HCT116 (cell line): Measurements from ENCODE around the gene UPK2. TPM values are rescaled to one million over a fixed set of nuclear protein-coding genes. Genes with fewer than 3 reads are reported as not detected.
"Not testable (repeated sequence)": the region's sequence is repeated elsewhere in the genome, so short reads cannot be mapped to it uniquely, and the experiment has no call there.

ENCODE experiments used
- ATAC-seq: fragments of 200-7000 bp; cut with Tn5 transposase; 2 replicates; pipeline ENCODE4 v1.9.1; 2020; ENCODE audit warnings: mild to moderate bottlenecking, moderate library complexity
- BruUV-seq: library from RNA; stranded (reverse); fragments of 400-500 nt; replicated peaks from 2 replicates; lab custom pipeline; 2021; lab: Mats Ljungman, UMichigan
- CTCF ChIA-PET: fragments of 300-600 bp; sonication (Branson Sonifier 250); formaldehyde crosslinking; loops from one replicate; lab custom pipeline; 2021; ENCODE audit warnings: antibody characterized with exemption; lab: Charles Lee
- POLR2A ChIA-PET: fragments of 300-600, 350-600 bp; sonication (Branson Sonifier 250); formaldehyde crosslinking; loops from one replicate; lab custom pipeline; 2021; ENCODE audit warnings: antibody characterized with exemption; lab: Charles Lee
- RAD21 ChIA-PET, 2 experiments: fragments of 300-600 bp; sonication (Branson Sonifier 250); formaldehyde crosslinking; loops; one replicate each; lab custom pipeline; 2023; ENCODE audit warnings: low total read pairs in 2 of 2; ENCODE audit not compliant: uncharacterized antibody in 2 of 2, unreplicated experiment in 2 of 2, low non-redundant PET in 1 of 2; lab: Charles Lee
- DNase-seq: peaks from one replicate; pipeline ENCODE4 v3.0.0-alpha.2; 2010; ENCODE audit warnings: low read depth, low spot score
- H2AFZ ChIP-seq: fragments of 200-600 bp; shearing (Covaris generic), sonication (generic); 2 replicates; pipeline ENCODE4 v1.6.1; 2017; ENCODE audit warnings: low read depth, mixed run types, mixed read lengths, antibody characterized with exemption, low read length; ENCODE audit not compliant: poor library complexity, severe bottlenecking
- H3K27ac ChIP-seq: 2 replicates; pipeline ENCODE4 v1.5.1; 2012; ENCODE audit warnings: low read depth, low read length
- H3K27me3 ChIP-seq: fragments of 200-600 bp; sonication (generic); 2 replicates; pipeline ENCODE4 v1.6.1; 2016; ENCODE audit warnings: mixed run types, low read length, mixed read lengths; ENCODE audit not compliant: insufficient read depth
- H3K36me3 ChIP-seq, 2 experiments: fragments of 200-500 bp in 1 of 2; fragments of 200-600 bp in 1 of 2; sonication (Bioruptor generic) in 1 of 2; sonication (generic) in 1 of 2; 2 replicates each; pipeline versions ENCODE4 v1.5.1 to v1.6.1; 2014 to 2016; ENCODE audit warnings: low read length in 2 of 2, inconsistent platforms in 1 of 2, mixed read lengths in 1 of 2, mixed run types in 1 of 2; ENCODE audit not compliant: insufficient read depth in 2 of 2, control insufficient read depth in 1 of 2
- H3K4me1 ChIP-seq, 2 experiments: fragments of 200-600 bp in 1 of 2; sonication (generic) in 1 of 2; 2 replicates each; pipeline versions ENCODE4 v1.5.1 to v1.6.1; 2012 to 2017; ENCODE audit warnings: low read length in 2 of 2, inconsistent platforms in 1 of 2, mild to moderate bottlenecking in 1 of 2, mixed read lengths in 1 of 2, mixed run types in 1 of 2, moderate library complexity in 1 of 2; ENCODE audit not compliant: insufficient read depth in 2 of 2, control insufficient read depth in 1 of 2
- H3K4me2 ChIP-seq: fragments of 200-600 bp; sonication (generic); 2 replicates; pipeline ENCODE4 v1.6.1; 2017; ENCODE audit warnings: mixed run types, low read length, mixed read lengths
- H3K4me3 ChIP-seq, 2 experiments: fragments of 200-600 bp in 1 of 2; sonication (generic) in 1 of 2; replicated peaks in 1 of 2; 2 replicates each; pipeline ENCODE4 v1.5.1; 2011 to 2016; ENCODE audit warnings: low read length in 2 of 2, control low read depth in 1 of 2, low read depth in 1 of 2, mild to moderate bottlenecking in 1 of 2, mixed read lengths in 1 of 2, mixed run types in 1 of 2
- H3K79me2 ChIP-seq: fragments of 200-600 bp; sonication (generic); 2 replicates; pipeline ENCODE4 v1.6.1; 2017; ENCODE audit warnings: mild to moderate bottlenecking, mixed run types, low read length, moderate library complexity, mixed read lengths; ENCODE audit not compliant: insufficient read depth
- H3K9ac ChIP-seq: fragments of 200-600 bp; sonication (generic); 2 replicates; pipeline ENCODE4 v1.6.1; 2016; ENCODE audit warnings: low read length, mixed read lengths
- H3K9me2 ChIP-seq: fragments of 200-600 bp; sonication (generic), shearing (Covaris generic); 2 replicates; pipeline ENCODE4 v1.6.1; 2017; ENCODE audit warnings: mixed run types, mild to moderate bottlenecking, moderate library complexity; ENCODE audit not compliant: insufficient read depth
- H3K9me3 ChIP-seq, 2 experiments: fragments of 200-500 bp in 1 of 2; fragments of 200-600 bp in 1 of 2; sonication (Bioruptor generic) in 1 of 2; sonication (generic) in 1 of 2; 2 replicates each; pipeline ENCODE4 v1.6.1; 2014 to 2017; ENCODE audit warnings: low read length in 2 of 2, mixed read lengths in 2 of 2, inconsistent platforms in 1 of 2, low read depth in 1 of 2, mild to moderate bottlenecking in 1 of 2, mixed run types in 1 of 2, moderate library complexity in 1 of 2; ENCODE audit not compliant: control insufficient read depth in 1 of 2, insufficient read depth in 1 of 2
- H4K20me1 ChIP-seq: fragments of 200-600 bp; sonication (generic), shearing (Covaris generic); 2 replicates; pipeline ENCODE4 v1.6.1; 2017; ENCODE audit warnings: mixed run types, mild to moderate bottlenecking, moderate library complexity; ENCODE audit not compliant: insufficient read depth
- ATF3 ChIP-seq: IDR thresholded peaks from 2 replicates; pipeline ENCODE4 v1.6.1; 2012
- EZH2phosphoT487 ChIP-seq: fragments of 200-600 bp; IDR thresholded peaks from 2 replicates; pipeline ENCODE4 v1.6.1; 2018; ENCODE audit warnings: antibody characterized with exemption, borderline replicate concordance
- JUND ChIP-seq: IDR thresholded peaks from 2 replicates; pipeline ENCODE4 v1.6.1; 2012
- POLR2AphosphoS5 ChIP-seq: IDR thresholded peaks from 2 replicates; pipeline ENCODE4 v1.6.1; 2011; ENCODE audit warnings: mild to moderate bottlenecking, low read depth, low read length, moderate library complexity
- REST ChIP-seq: IDR thresholded peaks from 2 replicates; pipeline ENCODE4 v1.6.1; 2012; ENCODE audit warnings: low read depth
- SRF ChIP-seq: IDR thresholded peaks from 2 replicates; pipeline ENCODE4 v1.6.1; 2012; ENCODE audit warnings: low read depth
- intact Hi-C: fragments of 100-400 bp; cut with micrococcal nuclease; formaldehyde crosslinking; loops from 2 replicates; pipeline ENCODE4 v1.10.0; 2022
- total RNA-seq: library from RNA; stranded (reverse); gene quantifications from one replicate; pipeline ENCODE4 v1.2.1, GENCODE V29; 2021; ENCODE audit not compliant: unreplicated experiment

Gene UPK2
- total RNA-seq, 1 experiment from 2014 or later = 0.42 TPM

GRCh38 chr11:118984337-118984736 is 28.2 kb downstream of the UPK2 start:
- peaks cover 11 to 18% of the 10 kb centered on the region in 2 experiments for H3K4me1 ChIP-seq
- ChIA-PET POLR2A (interaction anchor here (1.0 kb wide), 1 partner anchor 12 kb away, joined by 3 read pairs; no protein-coding TSS in a partner anchor), CTCF (interaction anchor here (0.8 kb wide), 1 partner anchor 28 kb away, joined by 3 read pairs; no protein-coding TSS in a partner anchor)
- H3K27ac ChIP-seq, H3K79me2 ChIP-seq, RAD21 ChIA-PET, H4K20me1 ChIP-seq, H3K4me2 ChIP-seq, H3K9ac ChIP-seq, H2AFZ ChIP-seq, H3K4me3 ChIP-seq, intact Hi-C loops, DNase-seq, ATAC-seq, H3K36me3 ChIP-seq, H3K9me3 ChIP-seq, H3K9me2 ChIP-seq, BruUV-seq, H3K27me3 ChIP-seq: not testable (repeated sequence)

- intact Hi-C loops = no loop called here
- Histone ChIP-seq H3K9me2 (no peaks in the 10 kb centered on the region), H4K20me1 (no peaks in the 10 kb centered on the region), H3K9ac (no peak overlapping the region), H3K36me3 (no peaks in the 10 kb centered on the region), H2AFZ (no peak overlapping the region), H3K4me1 (peaks cover 11 to 23% of the 10 kb centered on the region in 2 experiments), H3K27ac (no peak overlapping the region), H3K4me3 (no peak overlapping the region), H3K79me2 (no peaks in the 10 kb centered on the region), H3K9me3 (no peaks in the 10 kb centered on the region), H3K27me3 (no peaks in the 10 kb centered on the region), H3K4me2 (no peak overlapping the region)
- TF ChIP-seq REST (no peak), JUND (no peak), SRF (no peak), ATF3 (no peak), EZH2phosphoT487 (no peak), POLR2AphosphoS5 (no peak)
- no TSS peak for BruUV-seq
- DNase-seq (no peak), ATAC-seq (no peak)
- RAD21 ChIA-PET = no interaction called here
- POLR2A ChIA-PET = interaction anchor here (1.0 kb wide), 1 partner anchor 11 kb away, joined by 3 read pairs; no protein-coding TSS in a partner anchor
- CTCF ChIA-PET = no interaction called here
These were observed 28.7 kb downstream of the UPK2 start for GRCh38 chr11:118984825-118985224.
